ENCODE results near the gene HACD2.
"Not testable (repeated sequence)": the region's sequence is repeated elsewhere in the genome, so short reads cannot be mapped to it uniquely, and the experiment has no call there.

HACD2 gene

DNA sequence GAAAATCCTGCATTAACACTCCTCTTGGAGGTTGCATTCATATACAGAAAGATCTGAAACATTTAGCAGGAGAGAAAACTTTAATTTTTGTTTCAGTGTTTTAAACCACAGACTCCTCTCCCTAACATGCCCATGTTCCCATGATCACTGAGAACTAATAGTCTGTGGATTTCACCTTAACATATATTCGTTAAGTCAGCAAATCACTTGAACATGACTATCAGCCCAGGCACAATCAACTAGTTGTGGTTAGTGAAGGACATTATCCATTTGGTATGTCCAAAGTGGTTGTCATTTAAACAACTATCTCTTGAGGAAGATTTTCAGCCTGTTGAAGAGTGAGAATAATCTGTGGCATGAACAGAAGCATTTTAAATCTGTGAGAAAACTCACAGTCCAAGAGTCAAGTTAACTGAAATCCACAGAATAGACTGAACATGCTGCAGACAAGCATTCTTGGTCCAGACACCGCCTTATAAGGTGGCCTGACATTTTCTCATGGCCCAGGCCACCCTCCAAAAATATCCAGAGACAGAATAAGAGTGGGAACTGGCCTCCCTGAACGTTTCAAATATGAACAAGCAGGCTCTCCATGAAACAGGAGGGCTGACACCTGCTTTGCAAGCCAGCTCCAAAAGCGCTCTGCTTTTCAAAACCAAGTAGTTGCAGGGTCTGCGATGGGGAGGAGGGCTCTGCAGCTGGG is 96.1 kb downstream of the HACD2 start:
- no peak for TF ChIP-seq CTCF (IDR thresholded peaks at IDR 0.05; ENCODE audit: control insufficient read depth, extremely low read depth, insufficient read depth)
- no peak overlapping the region for H3K4me3 ChIP-seq (ENCODE audit: low read depth, low read length)
- no peak for DNase-seq (ENCODE audit: low read depth)

DNA sequence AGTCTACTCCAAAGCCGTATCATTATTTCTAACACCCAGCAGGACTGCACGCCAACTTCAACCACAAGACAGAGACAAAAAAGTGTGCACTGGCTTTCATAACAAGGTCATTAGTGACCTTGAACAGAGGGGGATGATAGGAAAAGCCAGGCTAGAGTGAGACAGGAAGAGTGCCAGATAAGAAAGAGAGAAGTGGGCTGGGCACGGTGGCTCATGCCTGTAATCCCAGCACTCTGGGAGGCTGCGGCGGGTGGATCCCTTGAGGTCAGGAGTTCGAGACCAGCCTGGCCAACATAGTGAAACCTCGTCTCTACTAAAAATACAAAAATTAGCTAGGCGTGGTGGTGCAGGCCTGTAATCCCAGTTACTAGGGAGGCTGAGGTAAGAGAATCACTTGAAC is 97.8 kb downstream of the HACD2 start:
- not testable (repeated sequence) for DNase-seq (ENCODE audit: low read depth); H3K4me3 ChIP-seq (ENCODE audit: low read depth, low read length)

- TF ChIP-seq CTCF (IDR thresholded peaks at IDR 0.05; ENCODE audit: control insufficient read depth, extremely low read depth, insufficient read depth): no peak
- no peak for DNase-seq (ENCODE audit: low read depth)
- no peak overlapping the region for H3K4me3 ChIP-seq (ENCODE audit: low read depth, low read length)
Observed at GRCh38 chr3:123486460-123486859, 98.4 kb downstream of the HACD2 start.

- H3K4me3 ChIP-seq (ENCODE audit: low read depth, low read length): no peak overlapping the region
- no peak for TF ChIP-seq CTCF (IDR thresholded peaks at IDR 0.05; ENCODE audit: control insufficient read depth, extremely low read depth, insufficient read depth)
- no peak for DNase-seq (ENCODE audit: low read depth)
Observed at GRCh38 chr3:123485551-123485950, 99.3 kb downstream of the HACD2 start.

GRCh38 chr3:123483146-123483545 is 101.7 kb downstream of the HACD2 start:
- TF ChIP-seq CTCF (IDR thresholded peaks at IDR 0.05; ENCODE audit: control insufficient read depth, extremely low read depth, insufficient read depth): no peak
- no peak for DNase-seq (ENCODE audit: low read depth)
- H3K4me3 ChIP-seq (ENCODE audit: low read depth, low read length): no peak overlapping the region

DNA sequence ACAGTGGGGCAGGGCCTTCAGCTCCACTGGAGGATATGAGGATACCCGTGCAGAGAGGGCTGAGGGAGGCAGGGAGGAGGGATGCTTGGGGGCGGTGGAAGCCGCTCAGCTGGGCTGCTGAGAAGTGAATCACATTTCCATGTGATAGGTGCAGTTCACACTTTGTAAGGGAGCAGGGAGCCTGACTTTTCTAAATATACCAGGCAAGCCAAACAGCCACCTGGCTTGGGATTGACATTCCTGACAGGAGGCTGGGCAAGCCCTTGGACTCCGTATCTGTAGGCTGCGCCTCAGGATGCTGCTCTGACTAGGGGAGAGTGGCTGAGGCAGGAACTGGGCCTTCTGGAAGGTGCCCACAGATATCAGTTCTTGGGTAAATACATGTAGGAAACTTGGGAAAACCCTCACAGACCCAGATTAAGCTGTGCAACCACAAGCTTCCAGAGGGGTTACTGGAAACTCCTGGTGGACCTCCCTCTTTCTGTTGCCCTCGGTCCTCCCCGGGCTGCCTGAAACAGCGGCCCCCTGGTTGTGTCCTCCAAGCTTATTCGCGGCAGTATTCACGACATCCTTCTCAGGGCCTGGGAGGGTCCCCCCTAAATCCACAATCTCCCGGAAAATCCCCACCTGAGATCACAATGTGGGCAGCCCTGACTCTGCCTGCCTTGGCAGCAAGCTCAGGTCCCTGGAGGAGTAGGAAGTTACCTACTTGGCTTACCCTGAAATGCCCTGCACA is 103.0 kb downstream of the HACD2 start:
- no peak overlapping the region for H3K4me3 ChIP-seq (ENCODE audit: low read depth, low read length)
- TF ChIP-seq CTCF (IDR thresholded peaks at IDR 0.05; ENCODE audit: control insufficient read depth, extremely low read depth, insufficient read depth): no peak
- no peak for DNase-seq (ENCODE audit: low read depth)

DNA sequence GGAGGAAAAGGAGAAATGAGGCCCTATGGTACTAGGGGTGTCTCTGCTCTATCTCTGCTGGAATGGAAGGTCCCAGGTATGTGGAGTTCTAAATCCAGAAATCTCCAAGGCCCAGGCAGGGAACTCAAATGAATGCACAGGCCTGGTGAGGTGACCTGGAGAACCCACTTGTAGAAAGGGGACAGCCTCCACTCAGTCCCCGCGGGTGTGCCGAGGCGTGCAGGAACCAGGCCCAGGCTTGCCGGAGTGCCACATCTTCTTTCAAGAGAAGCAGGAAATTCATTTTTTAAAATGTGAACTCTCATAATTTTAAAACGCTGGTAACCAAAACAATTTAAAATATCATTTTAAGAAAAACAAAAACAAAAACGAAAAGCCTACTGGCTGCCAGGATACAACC is 103.8 kb downstream of the HACD2 start:
- no peak for TF ChIP-seq CTCF (IDR thresholded peaks at IDR 0.05; ENCODE audit: control insufficient read depth, extremely low read depth, insufficient read depth)
- no peak overlapping the region for H3K4me3 ChIP-seq (ENCODE audit: low read depth, low read length)
- no peak for DNase-seq (ENCODE audit: low read depth)

Measured in LNCaP clone FGC (cell line).